ENCODE measurements around the gene HIBCH.
"Not testable (repeated sequence)": the region's sequence is repeated elsewhere in the genome, so short reads cannot be mapped to it uniquely, and the experiment has no call there.

Gene HIBCH

GRCh38 chr2:190250421-190250820 is 69.2 kb downstream of the HIBCH start:
- no peak for DNase-seq (ENCODE audit: low read depth in 2 of 2, low spot score in 1 of 2)

- no peak for DNase-seq (ENCODE audit: low read depth in 2 of 2, low spot score in 1 of 2)
Measured at GRCh38 chr2:190235551-190236075, 84.0 kb downstream of the HIBCH start.

- DNase-seq (ENCODE audit: low read depth in 2 of 2, low spot score in 1 of 2): no peak
Measured at GRCh38 chr2:190235101-190235500, 84.5 kb downstream of the HIBCH start.

- not testable (repeated sequence) for DNase-seq (ENCODE audit: low read depth in 2 of 2, low spot score in 1 of 2)
Measured at GRCh38 chr2:190223989-190224388, 95.6 kb downstream of the HIBCH start.

- DNase-seq (ENCODE audit: low read depth in 2 of 2, low spot score in 1 of 2): not testable (repeated sequence)
Measured at GRCh38 chr2:190222745-190223144, 96.9 kb downstream of the HIBCH start.

GRCh38 chr2:190221429-190221828 is 98.2 kb downstream of the HIBCH start:
- DNase-seq (ENCODE audit: low read depth in 2 of 2, low spot score in 1 of 2): no peak

GRCh38 chr2:190219186-190219585 is 100.4 kb downstream of the HIBCH start:
- DNase-seq (ENCODE audit: low read depth in 2 of 2, low spot score in 1 of 2): no peak

GRCh38 chr2:190217616-190218015 is 102.0 kb downstream of the HIBCH start:
- DNase-seq (ENCODE audit: low read depth in 2 of 2, low spot score in 1 of 2): no peak

- DNase-seq (ENCODE audit: low read depth in 2 of 2, low spot score in 1 of 2): no peak
Measured at GRCh38 chr2:190216829-190217228, 102.8 kb downstream of the HIBCH start.

GRCh38 chr2:190215620-190216019 is 104.0 kb downstream of the HIBCH start:
- DNase-seq (ENCODE audit: low read depth in 2 of 2, low spot score in 1 of 2): no peak

- DNase-seq (ENCODE audit: low read depth in 2 of 2, low spot score in 1 of 2): no peak
Measured at GRCh38 chr2:190214426-190215194, 105.0 kb downstream of the HIBCH start.

GRCh38 chr2:190213441-190214335 is 105.9 kb downstream of the HIBCH start:
- no peak for DNase-seq (ENCODE audit: low read depth in 2 of 2, low spot score in 1 of 2)

- DNase-seq (ENCODE audit: low read depth in 2 of 2, low spot score in 1 of 2): no peak
Measured at GRCh38 chr2:190210471-190210870, 109.2 kb downstream of the HIBCH start.

GRCh38 chr2:190209559-190209958 is 110.1 kb downstream of the HIBCH start:
- DNase-seq (ENCODE audit: low read depth in 2 of 2, low spot score in 1 of 2): no peak

GRCh38 chr2:190207930-190208329 is 111.7 kb downstream of the HIBCH start:
- DNase-seq (ENCODE audit: low read depth in 2 of 2, low spot score in 1 of 2): no peak

- no peak for DNase-seq (ENCODE audit: low read depth in 2 of 2, low spot score in 1 of 2)
Measured at GRCh38 chr2:190205657-190206056, 114.0 kb downstream of the HIBCH start.

- DNase-seq (ENCODE audit: low read depth in 2 of 2, low spot score in 1 of 2): no peak
Measured at GRCh38 chr2:190202604-190203003, 117.0 kb downstream of the HIBCH start.

GRCh38 chr2:190202018-190202417 is 117.6 kb downstream of the HIBCH start:
- no peak for DNase-seq (ENCODE audit: low read depth in 2 of 2, low spot score in 1 of 2)

GRCh38 chr2:190200603-190201002 is 119.0 kb downstream of the HIBCH start:
- no peak for DNase-seq (ENCODE audit: low read depth in 2 of 2, low spot score in 1 of 2)

- DNase-seq (ENCODE audit: low read depth in 2 of 2, low spot score in 1 of 2): no peak
Measured at GRCh38 chr2:190199530-190199929, 120.1 kb downstream of the HIBCH start.

GRCh38 chr2:190199109-190199508 is 120.5 kb downstream of the HIBCH start:
- DNase-seq (ENCODE audit: low read depth in 2 of 2, low spot score in 1 of 2): no peak

- no peak for DNase-seq (ENCODE audit: low read depth in 2 of 2, low spot score in 1 of 2)
Measured at GRCh38 chr2:190197143-190197720, 122.4 kb downstream of the HIBCH start.

Data from stimulated activated CD8-positive, alpha-beta memory T cell treated with anti-CD3 and anti-CD28 coated beads, Interleukin-4, amount 100 ng/mL, for 4 hours (primary cell).